Neural progenitor cell (in vitro differentiated cells): ENCODE data around the gene CSE1L.

Experiments
- EZH2 ChIP-seq: fragments of 200-600 bp; sonication (generic); IDR thresholded peaks from 2 replicates; pipeline ENCODE4 v1.6.1; 2017; ENCODE audit warnings: antibody characterized with exemption, mild to moderate bottlenecking, moderate library complexity
- TF ChIP-seq, protein P1 (sequence below): fragments of 200-600 bp; sonication (generic); IDR thresholded peaks from 2 replicates; pipeline ENCODE4 v1.5.1; 2017; ENCODE audit warnings: antibody characterized with exemption, mild to moderate bottlenecking

- TF ChIP-seq, protein P1, sequence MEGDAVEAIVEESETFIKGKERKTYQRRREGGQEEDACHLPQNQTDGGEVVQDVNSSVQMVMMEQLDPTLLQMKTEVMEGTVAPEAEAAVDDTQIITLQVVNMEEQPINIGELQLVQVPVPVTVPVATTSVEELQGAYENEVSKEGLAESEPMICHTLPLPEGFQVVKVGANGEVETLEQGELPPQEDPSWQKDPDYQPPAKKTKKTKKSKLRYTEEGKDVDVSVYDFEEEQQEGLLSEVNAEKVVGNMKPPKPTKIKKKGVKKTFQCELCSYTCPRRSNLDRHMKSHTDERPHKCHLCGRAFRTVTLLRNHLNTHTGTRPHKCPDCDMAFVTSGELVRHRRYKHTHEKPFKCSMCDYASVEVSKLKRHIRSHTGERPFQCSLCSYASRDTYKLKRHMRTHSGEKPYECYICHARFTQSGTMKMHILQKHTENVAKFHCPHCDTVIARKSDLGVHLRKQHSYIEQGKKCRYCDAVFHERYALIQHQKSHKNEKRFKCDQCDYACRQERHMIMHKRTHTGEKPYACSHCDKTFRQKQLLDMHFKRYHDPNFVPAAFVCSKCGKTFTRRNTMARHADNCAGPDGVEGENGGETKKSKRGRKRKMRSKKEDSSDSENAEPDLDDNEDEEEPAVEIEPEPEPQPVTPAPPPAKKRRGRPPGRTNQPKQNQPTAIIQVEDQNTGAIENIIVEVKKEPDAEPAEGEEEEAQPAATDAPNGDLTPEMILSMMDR, result no peak
- no peak for TF ChIP-seq EZH2
These were observed 15.0 kb upstream of the CSE1L start for GRCh38 chr20:49030954-49031619.
